GM18867 (cell line): ENCODE results near the gene BEGAIN.

Source experiments
- ATAC-seq: cut with Tn5 transposase; IDR thresholded peaks from one replicate; pipeline ENCODE4 v1.9.1; 2021; ENCODE audit warnings: mild to moderate bottlenecking, moderate library complexity; ENCODE audit not compliant: unreplicated experiment

The BEGAIN gene

GRCh38 chr14:100615736-100616695 is 28.8 kb upstream of the BEGAIN start:
- no peak for ATAC-seq

GRCh38 chr14:100614803-100615202 is 27.6 kb upstream of the BEGAIN start:
- ATAC-seq: no peak

- ATAC-seq: no peak
Measured at GRCh38 chr14:100612986-100613385, 25.8 kb upstream of the BEGAIN start.

- no peak for ATAC-seq
Measured at GRCh38 chr14:100611811-100612480, 24.7 kb upstream of the BEGAIN start.

GRCh38 chr14:100610511-100611217 is 23.4 kb upstream of the BEGAIN start:
- ATAC-seq: no peak

- ATAC-seq: no peak
Measured at GRCh38 chr14:100609941-100610391, 22.7 kb upstream of the BEGAIN start.

- ATAC-seq: no peak
Measured at GRCh38 chr14:100609331-100609870, 22.2 kb upstream of the BEGAIN start.

- ATAC-seq: no peak
Measured at GRCh38 chr14:100608586-100609330, 21.5 kb upstream of the BEGAIN start.

GRCh38 chr14:100608064-100608463 is 20.8 kb upstream of the BEGAIN start:
- no peak for ATAC-seq

- ATAC-seq: no peak
Measured at GRCh38 chr14:100607611-100607956, 20.4 kb upstream of the BEGAIN start.

- no peak for ATAC-seq
Measured at GRCh38 chr14:100606687-100607610, 19.7 kb upstream of the BEGAIN start.

- no peak for ATAC-seq
Measured at GRCh38 chr14:100605706-100606686, 18.8 kb upstream of the BEGAIN start.

- ATAC-seq: no peak
Measured at GRCh38 chr14:100605230-100605629, 18.0 kb upstream of the BEGAIN start.

GRCh38 chr14:100604709-100605108 is 17.5 kb upstream of the BEGAIN start:
- ATAC-seq: no peak

GRCh38 chr14:100604121-100604501 is 16.9 kb upstream of the BEGAIN start:
- ATAC-seq: no peak

- no peak for ATAC-seq
Measured at GRCh38 chr14:100603341-100604120, 16.3 kb upstream of the BEGAIN start.

GRCh38 chr14:100602621-100603230 is 15.5 kb upstream of the BEGAIN start:
- ATAC-seq: no peak
